ENCODE data around the gene AASS. TPM values are rescaled to one million over a fixed set of nuclear protein-coding genes. Genes with fewer than 3 reads are reported as not detected.

AASS gene
- total RNA-seq, 1 experiment from 2014 or later = 11.3 TPM

DNA sequence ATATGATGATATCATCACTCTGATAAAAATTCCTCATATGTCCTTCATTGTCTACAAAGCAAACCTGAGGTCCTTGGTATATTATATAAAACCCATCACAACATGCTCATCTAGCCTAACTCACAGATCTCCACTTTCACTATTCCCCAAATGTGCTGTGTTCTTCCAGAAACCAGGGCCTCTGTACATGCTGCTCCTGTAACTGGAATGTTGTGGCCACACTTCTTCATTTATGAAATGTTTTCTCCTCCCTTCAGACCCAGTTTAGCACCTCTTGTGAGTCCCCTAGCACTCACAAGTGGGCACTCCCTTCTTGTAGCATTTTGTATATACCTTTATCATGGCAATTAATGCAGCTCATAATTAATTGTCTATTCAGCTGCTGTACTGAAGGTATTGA, 61.9 kb downstream of the AASS start:
- no peak for DNase-seq
- Mint-ChIP-seq H3K4me1 (ENCODE audit: low read depth, unreplicated experiment) (peaks cover 7% of the 10 kb centered on the region), H3K27me3 (ENCODE audit: insufficient read depth, unreplicated experiment) (no peaks in the 10 kb centered on the region), H3K9me3 (ENCODE audit: unreplicated experiment) (no peaks in the 10 kb centered on the region), H3K4me3 (ENCODE audit: unreplicated experiment) (no peak overlapping the region), H3K27ac (ENCODE audit: unreplicated experiment) (no peak overlapping the region), H3K36me3 (ENCODE audit: insufficient read depth, unreplicated experiment) (no peaks in the 10 kb centered on the region)
- ChIA-PET POLR2A (no interaction called here), CTCF (no interaction called here)
- BruUV-seq (replicated peaks) = no TSS peak
- intact Hi-C loops (cut with micrococcal nuclease; ENCODE audit: unreplicated experiment) = no loop called here
- TF ChIP-seq, protein P1, sequence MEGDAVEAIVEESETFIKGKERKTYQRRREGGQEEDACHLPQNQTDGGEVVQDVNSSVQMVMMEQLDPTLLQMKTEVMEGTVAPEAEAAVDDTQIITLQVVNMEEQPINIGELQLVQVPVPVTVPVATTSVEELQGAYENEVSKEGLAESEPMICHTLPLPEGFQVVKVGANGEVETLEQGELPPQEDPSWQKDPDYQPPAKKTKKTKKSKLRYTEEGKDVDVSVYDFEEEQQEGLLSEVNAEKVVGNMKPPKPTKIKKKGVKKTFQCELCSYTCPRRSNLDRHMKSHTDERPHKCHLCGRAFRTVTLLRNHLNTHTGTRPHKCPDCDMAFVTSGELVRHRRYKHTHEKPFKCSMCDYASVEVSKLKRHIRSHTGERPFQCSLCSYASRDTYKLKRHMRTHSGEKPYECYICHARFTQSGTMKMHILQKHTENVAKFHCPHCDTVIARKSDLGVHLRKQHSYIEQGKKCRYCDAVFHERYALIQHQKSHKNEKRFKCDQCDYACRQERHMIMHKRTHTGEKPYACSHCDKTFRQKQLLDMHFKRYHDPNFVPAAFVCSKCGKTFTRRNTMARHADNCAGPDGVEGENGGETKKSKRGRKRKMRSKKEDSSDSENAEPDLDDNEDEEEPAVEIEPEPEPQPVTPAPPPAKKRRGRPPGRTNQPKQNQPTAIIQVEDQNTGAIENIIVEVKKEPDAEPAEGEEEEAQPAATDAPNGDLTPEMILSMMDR (IDR thresholded peaks at IDR 0.05; ENCODE audit: insufficient read depth in 1 of 2, low read depth in 1 of 2, low read length in 1 of 2, severe bottlenecking in 1 of 2, unreplicated experiment in 1 of 2) = no peak
- H3K4me1 ChIP-seq = no peaks in the 10 kb centered on the region
- H3K27me3 ChIP-seq (replicated peaks; ENCODE audit: control insufficient read depth, insufficient read depth, low read length) = no peaks in the 10 kb centered on the region
- H3K9me3 ChIP-seq = no peaks in the 10 kb centered on the region
- H3K4me3 ChIP-seq (ENCODE audit: low read depth, low read length) = no peak overlapping the region
- no peaks in the 10 kb centered on the region for H3K36me3 ChIP-seq (ENCODE audit: control insufficient read depth, insufficient read depth, low read length)

DNA sequence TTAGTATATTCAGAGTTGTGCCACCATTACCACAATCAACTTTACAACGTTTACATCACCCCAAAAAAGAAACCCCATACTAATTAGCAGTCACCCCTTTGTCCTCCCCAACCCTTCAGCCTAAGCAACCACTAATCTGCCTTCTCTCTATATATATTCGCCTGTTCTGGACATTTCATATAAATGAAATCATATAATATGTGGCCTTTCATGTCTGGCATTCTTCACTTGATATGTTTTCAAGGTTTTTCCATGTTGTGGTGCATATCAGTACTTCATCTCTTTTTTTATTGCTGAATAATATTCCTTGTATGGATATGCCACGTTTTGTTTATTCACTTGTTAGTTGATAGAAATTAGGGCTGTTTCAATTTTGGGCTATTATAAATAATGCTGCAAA, 70.4 kb downstream of the AASS start:
- H3K9me3 Mint-ChIP-seq (ENCODE audit: unreplicated experiment) = peaks cover 9% of the 10 kb centered on the region
- H3K4me1 Mint-ChIP-seq (ENCODE audit: low read depth, unreplicated experiment) = no peaks in the 10 kb centered on the region
- Histone ChIP-seq H3K4me3 (ENCODE audit: low read depth, low read length) (no peak overlapping the region), H3K27me3 (replicated peaks; ENCODE audit: control insufficient read depth, insufficient read depth, low read length) (no peaks in the 10 kb centered on the region), H3K36me3 (ENCODE audit: control insufficient read depth, insufficient read depth, low read length) (no peaks in the 10 kb centered on the region), H3K4me1 (no peaks in the 10 kb centered on the region), H3K9me3 (no peaks in the 10 kb centered on the region; the same call in 1 of the 2 replicates)
- no TSS peak for BruUV-seq (replicated peaks)
- DNase-seq = no peak
- CTCF ChIA-PET = no interaction called here
- TF ChIP-seq, protein P1 (IDR thresholded peaks at IDR 0.05; ENCODE audit: insufficient read depth in 1 of 2, low read depth in 1 of 2, low read length in 1 of 2, severe bottlenecking in 1 of 2, unreplicated experiment in 1 of 2) = no peak
- H3K36me3 Mint-ChIP-seq (ENCODE audit: insufficient read depth, unreplicated experiment) = no peaks in the 10 kb centered on the region
- intact Hi-C loops (cut with micrococcal nuclease; ENCODE audit: unreplicated experiment) = no loop called here
- POLR2A ChIA-PET = no interaction called here
- no peaks in the 10 kb centered on the region for H3K27me3 Mint-ChIP-seq (ENCODE audit: insufficient read depth, unreplicated experiment)
- H3K4me3 Mint-ChIP-seq (ENCODE audit: unreplicated experiment) = no peak overlapping the region
- no peak overlapping the region for H3K27ac Mint-ChIP-seq (ENCODE audit: unreplicated experiment)

DNA sequence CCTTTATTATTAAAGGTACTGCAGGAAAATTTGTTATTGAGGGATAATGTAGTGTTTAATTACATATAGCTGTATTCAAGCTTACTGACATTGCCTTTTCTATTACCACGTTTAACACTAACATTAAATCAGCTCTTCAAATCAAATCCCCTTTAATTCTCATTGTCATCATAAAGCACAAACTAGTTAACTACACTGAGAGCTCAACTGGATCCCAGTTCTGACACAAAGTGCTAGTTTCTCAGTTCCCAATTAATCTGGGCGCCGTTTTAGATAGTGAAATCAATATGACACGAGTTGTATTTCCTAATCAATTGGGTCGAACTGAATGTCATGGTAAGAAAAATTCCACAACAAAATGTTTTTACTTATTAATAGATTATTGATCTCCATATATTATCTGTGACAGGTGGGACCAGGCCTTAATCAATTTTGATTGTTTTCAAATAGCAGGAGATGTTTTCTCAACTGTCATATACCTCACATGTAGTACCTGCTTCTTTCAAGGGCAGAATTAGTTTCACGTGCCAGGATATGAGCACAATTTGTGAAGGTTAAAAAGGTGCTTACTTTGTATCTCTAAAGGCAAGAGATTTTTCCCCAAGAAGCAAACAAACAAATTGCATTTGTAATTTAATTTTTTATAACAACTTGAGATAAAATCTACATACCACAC, 71.0 kb downstream of the AASS start:
- no peaks in the 10 kb centered on the region for H3K27me3 ChIP-seq (replicated peaks; ENCODE audit: control insufficient read depth, insufficient read depth, low read length)
- Mint-ChIP-seq H3K9me3 (ENCODE audit: unreplicated experiment) (peaks cover 9% of the 10 kb centered on the region), H3K4me3 (ENCODE audit: unreplicated experiment) (no peak overlapping the region), H3K27ac (ENCODE audit: unreplicated experiment) (no peak overlapping the region), H3K27me3 (ENCODE audit: insufficient read depth, unreplicated experiment) (no peaks in the 10 kb centered on the region), H3K4me1 (ENCODE audit: low read depth, unreplicated experiment) (no peaks in the 10 kb centered on the region), H3K36me3 (ENCODE audit: insufficient read depth, unreplicated experiment) (no peaks in the 10 kb centered on the region)
- intact Hi-C loops (cut with micrococcal nuclease; ENCODE audit: unreplicated experiment) = no loop called here
- TF ChIP-seq, protein P1 (IDR thresholded peaks at IDR 0.05; ENCODE audit: insufficient read depth in 1 of 2, low read depth in 1 of 2, low read length in 1 of 2, severe bottlenecking in 1 of 2, unreplicated experiment in 1 of 2) = no peak
- no peaks in the 10 kb centered on the region; the same call in 1 of the 2 replicates for H3K9me3 ChIP-seq
- ChIA-PET POLR2A (no interaction called here), CTCF (no interaction called here)
- H3K4me1 ChIP-seq = no peaks in the 10 kb centered on the region
- no peak overlapping the region for H3K4me3 ChIP-seq (ENCODE audit: low read depth, low read length)
- no TSS peak for BruUV-seq (replicated peaks)
- DNase-seq = no peak
- H3K36me3 ChIP-seq (ENCODE audit: control insufficient read depth, insufficient read depth, low read length) = no peaks in the 10 kb centered on the region
